GM18519 (cell line): Measurements from ENCODE around the gene KCNH2.

Source experiments
- ATAC-seq: cut with Tn5 transposase; IDR thresholded peaks from one replicate; pipeline ENCODE4 v1.9.1; 2021; ENCODE audit warnings: mild to moderate bottlenecking, moderate library complexity; ENCODE audit not compliant: unreplicated experiment, low FRiP score

Gene KCNH2

DNA sequence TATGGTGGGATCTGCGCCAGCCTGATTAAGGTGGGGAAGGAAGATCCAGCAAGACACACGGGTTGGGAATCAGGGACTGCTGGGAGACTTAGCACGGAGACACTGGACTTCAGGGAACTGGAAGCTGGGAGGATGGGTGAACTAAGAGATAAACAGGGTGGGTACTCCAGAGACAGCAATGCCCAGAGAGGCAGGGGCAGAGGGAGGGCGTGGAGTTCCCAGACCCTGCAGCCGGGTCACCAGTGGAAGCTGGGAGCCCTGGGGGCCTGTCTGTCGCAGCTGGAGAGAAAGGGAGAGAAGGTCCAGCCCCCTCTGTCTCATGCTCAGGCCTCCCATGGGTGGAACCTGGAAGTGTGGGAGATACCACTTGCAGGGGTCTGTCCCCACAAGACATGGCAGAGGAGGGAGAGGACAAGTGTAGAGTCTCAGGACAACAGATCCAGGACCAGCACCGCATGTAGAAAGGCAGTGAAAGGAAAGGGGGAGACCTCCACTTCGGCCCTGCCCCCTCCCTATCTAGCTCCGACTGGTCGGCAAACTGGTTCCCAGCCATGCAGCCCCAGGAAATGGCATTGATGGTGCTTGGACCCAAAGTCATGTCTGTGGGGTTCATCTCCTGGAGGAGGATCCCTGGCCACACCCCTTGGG is 81.4 kb downstream of the KCNH2 start:
- ATAC-seq = no peak

DNA sequence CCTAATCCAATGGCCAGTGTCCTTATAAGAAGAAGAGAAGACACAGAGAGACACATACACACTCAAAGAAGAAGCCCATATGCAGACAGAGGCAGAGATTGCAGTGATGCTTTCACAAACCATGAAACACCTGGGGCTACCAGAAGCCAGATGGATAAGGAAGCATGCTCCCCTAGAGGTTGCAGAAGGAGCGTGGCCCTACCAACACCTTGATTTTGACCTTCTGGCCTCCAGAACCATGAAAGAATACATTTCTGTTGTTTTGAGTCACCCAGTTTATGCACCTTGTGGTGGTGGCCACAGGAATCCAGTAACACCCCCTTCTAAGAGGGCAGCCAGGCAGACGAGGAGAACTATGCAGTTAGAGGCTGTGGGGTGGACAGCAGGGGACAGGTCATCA is 82.3 kb downstream of the KCNH2 start:
- no peak for ATAC-seq
